ENCODE data around the gene GNAO1.

GNAO1 gene

DNA sequence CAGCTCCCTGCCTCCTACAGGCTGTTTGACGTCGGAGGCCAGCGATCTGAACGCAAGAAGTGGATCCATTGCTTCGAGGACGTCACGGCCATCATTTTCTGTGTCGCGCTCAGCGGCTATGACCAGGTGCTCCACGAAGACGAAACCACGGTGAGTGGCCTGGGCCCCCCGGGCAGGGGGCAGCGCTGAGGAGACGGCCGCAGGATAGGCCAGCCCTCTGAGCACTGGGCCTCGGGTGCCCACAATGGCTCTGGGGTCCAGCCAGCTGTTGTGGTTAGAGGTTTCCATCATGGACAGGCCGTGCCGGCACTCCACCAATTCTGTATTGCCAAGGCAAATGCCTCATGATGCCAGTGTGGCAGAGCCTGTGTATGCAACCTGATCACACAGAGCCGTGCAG is 145.4 kb downstream of the GNAO1 start:
- no peak for DNase-seq (ENCODE audit: low spot score)

DNA sequence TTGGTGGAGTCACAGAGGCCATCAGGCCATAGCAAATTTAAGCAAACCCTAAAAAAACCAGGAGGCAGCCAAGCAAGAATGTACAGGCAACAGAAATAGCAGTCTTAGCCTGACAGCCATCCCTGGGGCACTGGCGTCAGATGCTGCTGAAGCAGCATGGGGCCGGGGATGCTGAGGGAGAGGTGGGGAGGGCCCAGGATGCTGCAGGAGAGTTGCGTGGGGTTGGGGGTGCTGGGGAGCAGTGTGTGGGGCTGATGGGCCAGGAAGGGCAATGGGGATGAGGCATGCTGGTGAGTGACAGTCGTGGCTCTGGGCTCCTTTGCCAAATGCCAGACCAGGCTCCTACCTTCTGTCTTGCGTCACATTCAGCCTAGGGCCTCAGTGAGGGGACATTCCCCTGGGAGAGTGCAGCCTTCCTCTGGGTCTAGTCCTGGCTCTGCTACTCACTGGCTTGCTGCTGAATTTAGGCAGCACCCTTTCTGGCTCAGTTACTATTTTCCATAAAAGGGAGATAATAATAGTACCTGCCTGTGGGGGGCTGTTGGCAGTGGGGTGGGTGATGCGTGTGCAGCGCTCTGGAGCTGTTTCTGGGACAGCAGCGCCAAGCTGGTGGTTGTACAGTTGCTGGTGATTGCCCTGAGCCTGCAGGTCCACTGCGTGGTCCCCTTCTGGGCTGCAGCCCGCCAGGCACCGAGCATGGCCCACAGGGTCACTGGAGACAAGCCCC is 146.0 kb downstream of the GNAO1 start:
- DNase-seq (ENCODE audit: low spot score), result no peak

DNA sequence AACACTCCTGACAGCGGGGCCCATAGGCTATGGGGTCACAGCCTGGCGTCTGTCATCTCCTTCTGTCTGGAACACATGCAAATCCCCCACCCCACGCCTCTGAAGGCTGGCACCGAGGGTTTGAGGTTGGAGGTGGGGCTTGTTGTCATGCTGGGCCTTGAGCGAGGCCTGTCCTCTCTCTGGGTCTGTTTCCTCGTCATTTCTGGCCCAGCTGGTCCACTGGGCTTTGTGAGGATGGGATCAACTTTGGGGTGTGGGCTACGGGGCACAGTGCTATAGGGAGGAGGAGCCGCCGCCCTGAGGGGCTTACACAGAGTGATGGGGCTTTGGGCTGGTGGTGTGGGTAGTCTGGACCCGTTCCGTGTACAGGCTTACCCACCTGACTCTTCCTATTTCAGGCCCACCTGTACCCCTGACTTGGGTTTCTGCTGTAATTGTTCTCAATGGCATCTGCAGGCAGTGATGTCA is 146.6 kb downstream of the GNAO1 start:
- DNase-seq (ENCODE audit: low spot score), result no peak

DNA sequence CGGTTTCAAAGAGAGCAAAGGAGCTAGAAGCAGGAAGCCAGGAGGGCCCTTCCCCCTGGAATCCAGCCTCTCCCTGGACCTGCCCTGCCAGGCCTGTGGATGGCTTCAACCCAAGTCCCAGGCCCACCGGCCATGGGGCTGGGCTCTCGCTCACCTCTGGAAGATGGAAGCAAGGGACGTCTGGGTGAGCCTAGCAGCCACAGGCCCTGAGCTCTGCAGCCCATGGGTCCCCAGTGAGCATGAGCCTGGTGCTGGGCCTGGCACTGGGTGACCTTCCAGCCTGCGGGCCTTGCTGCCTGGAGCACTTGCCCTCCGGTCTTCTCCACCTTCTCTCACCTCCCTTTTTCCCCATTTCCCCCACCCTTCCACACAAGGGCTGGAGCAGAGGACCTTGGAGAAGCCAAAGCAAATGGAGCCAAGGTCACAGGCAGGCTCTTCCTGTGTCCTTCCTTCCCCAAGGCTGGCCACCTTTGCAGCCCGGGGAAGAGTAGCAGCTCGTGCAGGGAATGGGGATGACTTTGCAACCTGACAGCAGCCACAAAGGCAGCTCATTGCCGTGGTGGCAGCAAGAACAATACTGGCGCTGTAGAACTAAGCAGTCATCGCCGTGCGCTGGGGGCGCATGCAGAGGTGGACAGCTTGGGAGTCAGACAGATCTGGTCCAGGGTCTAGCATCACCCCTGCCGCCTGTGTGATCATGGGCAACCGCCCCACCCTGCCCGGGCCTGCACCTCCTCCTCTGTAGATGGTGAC is 147.5 kb downstream of the GNAO1 start:
- no peak for DNase-seq (ENCODE audit: low spot score)

DNA sequence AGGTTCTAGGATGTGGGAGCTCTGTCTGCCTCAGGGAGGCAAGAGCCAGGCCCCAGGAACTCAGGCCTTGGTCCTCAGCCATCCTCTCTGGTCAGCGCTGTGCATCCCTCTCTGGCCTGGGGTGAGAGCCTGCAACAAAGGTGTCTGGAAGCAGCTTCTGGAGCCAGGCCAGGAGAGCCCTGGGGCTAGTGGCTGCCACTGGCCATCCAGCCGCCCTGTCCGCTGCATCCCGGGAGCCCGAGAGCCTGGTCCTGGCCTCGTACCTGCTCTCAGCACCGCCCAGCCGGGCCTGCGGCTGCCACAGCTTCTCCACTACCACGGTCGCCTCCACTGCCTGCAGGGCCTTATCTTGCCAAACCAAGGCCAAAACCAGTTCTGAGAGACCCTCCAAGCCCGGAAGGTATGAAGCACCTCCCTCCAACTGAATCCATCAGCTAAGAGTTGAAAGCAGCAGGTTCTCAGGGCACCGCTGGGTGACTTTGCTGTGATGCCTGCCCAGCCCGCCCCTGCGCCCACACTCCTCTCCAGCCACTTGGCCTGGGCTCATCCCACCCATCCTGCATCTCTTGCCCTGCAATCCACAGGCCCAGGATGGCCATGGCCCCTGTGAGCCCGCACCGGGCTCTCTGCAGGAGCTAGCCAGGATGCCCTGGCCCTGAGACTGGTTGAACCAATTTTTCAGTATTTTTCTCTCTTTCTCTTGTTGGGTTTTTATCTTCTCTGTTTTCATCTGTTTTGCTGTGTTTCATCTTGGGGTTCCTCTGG is 148.3 kb downstream of the GNAO1 start:
- no peak for DNase-seq (ENCODE audit: low spot score)

DNA sequence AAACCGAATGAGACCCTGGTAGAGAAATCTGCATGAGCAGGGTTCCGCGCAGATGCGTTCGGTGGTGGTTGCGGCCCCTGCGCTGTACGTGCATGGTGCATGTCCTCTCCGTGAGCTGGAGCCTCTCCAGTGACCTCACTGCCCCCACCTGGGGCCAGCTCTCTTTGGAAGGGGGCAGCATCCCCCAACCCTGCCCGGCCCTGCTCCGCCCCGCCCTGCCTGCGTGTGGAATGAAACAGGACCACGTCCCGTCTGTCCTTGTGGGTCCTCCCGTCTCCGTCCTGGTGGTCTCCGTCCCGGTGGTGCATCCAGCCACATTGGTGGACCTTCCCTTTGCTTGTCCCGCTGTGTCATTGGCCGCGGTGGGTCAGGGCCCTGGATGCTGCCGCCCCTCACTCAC is 149.1 kb downstream of the GNAO1 start:
- no peak for DNase-seq (ENCODE audit: low spot score)

DNA sequence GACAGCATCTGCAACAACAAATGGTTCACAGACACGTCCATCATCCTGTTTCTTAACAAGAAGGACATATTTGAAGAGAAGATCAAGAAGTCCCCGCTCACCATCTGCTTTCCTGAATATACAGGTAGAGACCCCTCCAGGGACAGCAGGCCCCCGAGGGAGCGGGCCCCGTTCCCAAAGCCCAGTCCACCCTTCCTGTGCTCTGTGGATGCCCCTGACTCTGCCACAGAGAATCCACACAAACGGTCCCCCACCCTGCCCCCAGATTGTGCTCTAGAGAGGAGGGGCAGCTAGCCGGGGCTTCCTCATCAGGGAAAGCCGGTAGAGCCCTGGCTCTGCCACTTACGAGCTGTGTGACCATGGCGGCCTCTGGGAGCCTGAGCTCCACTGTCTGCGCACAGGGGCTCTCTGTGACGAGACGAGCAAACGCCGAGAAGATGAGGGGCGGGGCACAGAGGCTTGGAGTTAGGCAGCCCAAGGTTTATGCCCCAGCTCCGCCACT is 149.6 kb downstream of the GNAO1 start:
- no peak for DNase-seq (ENCODE audit: low spot score)

DNA sequence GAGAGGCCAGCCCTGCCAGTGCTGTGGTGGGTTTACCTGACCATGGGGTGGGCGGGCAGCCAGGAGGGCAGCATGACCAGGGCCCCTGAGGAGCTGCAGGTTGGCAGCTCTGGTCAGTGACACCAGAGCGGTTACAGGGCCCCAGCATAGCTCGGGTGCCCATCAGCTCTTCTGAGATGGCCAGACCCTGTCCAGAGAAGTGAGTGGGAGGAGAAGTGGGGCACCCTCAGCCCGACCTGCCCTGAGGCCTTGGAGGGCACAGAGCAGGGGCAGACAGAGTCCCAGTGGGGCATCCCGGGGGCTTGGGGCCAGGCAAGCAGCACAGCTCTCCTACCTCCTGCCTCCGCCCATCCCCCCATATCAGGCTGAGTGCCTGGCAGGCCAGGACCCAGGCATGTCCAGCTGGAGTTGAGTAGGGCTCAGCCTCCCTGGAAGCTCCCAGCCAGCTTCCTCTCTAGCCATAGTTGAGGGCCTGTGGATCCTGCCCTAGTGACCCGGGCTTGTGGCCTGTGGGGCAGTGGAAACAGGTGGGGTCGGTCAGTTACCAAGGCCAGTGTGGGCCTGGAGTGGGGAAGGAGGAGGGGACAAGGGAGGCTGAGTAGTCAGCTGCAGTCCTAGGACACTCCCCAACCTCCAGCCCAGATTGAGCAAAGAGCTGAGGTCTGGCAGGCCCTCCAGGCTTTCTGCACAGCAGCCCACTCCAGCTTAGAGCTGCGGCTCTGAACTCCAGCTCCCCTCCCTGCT is 150.5 kb downstream of the GNAO1 start:
- DNase-seq (ENCODE audit: low spot score), result no peak

DNA sequence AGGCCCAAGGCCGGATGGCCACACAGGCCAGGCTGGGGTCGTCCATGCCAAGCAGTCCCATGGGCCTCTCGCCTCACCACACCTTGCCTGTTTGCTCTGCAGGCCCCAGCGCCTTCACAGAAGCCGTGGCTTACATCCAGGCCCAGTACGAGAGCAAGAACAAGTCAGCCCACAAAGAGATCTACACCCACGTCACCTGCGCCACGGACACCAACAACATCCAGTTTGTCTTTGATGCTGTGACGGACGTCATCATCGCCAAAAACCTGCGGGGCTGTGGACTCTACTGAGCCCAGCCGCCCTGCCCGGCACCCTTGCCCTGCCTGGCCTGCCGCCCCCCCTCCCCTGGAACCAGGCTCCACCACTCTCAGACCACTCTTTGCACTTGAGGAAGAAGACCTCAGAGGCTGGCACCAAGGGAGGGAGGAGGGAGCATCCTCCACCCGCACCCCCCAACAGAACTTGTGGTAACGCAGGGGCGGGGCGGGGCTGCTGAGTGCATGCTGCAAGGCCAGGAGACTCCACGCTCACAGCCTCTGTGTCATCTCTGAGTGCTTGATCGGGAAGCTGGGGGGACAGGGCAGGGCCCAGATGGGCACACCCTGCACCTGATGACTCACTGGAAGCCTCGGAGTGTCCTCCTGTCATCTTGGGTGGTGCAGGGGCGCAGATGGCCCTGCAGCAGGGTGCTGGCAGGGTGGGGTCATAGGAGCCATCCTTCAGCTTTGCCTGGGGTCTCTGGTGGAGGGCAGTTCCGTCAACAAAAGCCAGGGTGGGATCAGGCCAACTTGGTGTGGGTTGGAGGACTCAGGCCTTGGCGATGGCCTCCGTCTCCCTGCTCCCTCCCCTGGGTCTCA is 152.6 kb downstream of the GNAO1 start:
- no peak for DNase-seq (ENCODE audit: low spot score)

DNA sequence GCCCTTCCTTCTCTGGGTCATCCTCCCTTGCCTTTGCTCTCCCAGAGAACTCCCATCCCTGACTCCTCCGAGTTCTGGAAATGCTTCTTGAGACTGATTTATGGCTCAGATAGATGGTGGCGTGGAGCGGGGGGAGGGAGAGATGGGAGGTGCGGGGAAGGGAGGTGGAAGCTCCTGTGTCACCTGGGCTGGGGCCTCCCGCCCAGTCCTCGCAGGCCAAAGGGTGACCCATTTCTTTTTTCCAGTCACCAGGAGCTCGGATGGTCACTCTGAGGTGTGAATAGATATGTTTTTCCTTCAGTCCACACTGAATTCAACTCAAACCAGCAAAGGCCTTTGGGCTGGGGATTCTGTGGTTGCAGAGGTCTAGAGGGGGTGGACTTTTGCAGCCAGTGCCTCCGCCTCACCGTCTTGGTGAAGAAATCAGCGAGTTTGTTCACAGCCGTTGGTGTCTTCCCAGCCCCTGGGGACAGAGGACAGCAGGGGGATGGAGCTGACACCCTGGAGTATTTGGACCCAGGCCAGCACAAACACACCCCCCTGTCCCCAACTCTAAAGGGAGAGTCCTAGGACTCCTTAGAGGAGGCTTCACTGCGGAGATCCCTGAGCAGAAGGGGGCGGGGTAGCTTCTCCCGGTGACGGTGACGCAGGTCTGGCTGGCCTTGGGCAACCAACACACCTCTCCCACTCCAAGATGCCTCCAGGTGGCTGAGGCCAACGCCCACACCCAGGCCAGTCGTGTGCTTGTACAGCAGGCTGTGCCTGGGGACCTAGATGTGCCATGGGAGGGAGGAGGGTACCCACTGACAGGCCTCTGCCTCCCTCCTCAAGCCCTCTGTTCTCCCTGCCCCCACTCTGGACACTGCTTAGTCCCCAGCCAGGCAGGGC is 153.5 kb downstream of the GNAO1 start:
- DNase-seq (ENCODE audit: low spot score), result no peak

DNA sequence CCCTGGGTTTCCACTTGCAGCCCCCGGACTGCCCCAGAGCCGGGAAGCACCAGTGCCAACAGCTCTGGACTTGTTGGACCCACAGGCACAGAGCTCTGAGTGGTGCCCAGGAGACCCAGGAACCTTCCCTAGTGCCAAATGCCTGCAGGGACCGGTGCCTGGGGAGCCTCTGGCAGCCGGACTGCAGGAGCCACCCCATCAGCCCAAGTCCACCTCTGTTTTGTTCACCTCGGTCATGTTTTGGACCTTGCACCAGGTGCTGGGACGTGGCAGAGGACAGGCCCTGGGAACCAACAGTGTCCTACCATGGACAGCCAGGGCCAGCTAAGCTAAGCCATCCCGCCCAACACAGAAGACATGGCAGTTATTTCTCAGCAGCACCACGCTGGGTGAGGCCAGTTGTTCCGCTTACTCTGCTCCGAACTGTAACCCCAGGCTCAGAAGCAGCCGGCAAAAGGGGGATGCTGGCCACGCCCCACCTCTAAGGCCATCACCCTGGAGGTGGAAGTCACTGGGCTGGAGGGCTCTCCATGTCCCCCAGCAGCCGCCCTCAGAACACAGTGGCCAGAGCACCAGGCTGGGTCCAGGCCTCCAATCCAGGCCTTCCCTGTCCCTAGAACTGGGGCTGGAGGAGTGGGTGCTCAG is 154.2 kb downstream of the GNAO1 start:
- no peak for DNase-seq (ENCODE audit: low spot score)

DNA sequence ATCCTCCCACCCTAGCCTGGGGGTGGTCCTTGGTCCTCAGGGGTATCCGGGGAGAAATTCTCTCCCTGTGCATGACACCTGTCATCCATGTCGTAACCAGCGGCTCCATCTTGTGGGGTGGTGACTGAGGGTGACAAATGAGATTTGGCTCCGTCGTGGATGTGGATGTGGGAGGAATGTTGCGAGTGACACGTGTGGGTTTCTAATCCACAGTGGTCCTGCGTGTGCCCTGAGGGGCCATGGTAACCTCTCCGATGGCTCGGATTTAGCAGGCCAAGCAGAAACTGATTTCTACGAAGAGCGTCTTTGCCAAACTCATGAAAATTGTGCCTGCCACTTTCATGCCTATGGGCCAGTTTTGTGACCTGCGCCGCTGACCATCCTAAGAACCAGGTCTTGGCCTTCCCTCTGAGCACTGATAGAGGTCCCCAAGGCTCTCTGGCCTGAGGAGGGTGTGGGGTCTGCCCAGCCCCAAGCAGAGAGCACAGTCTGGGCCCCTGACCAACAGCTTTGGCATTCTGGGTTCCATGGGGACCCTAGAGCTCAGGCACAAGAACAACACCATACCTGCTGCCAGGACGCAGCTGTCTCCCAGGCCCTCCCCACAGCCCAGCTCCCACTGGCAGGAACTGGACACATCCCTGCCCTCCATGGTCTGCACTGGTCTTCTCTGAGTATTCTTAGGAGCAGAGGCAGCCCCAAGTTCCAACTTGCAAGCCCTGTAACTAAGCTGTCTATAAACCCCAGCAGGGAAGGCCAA is 155.0 kb downstream of the GNAO1 start:
- no peak for DNase-seq (ENCODE audit: low spot score)

DNA sequence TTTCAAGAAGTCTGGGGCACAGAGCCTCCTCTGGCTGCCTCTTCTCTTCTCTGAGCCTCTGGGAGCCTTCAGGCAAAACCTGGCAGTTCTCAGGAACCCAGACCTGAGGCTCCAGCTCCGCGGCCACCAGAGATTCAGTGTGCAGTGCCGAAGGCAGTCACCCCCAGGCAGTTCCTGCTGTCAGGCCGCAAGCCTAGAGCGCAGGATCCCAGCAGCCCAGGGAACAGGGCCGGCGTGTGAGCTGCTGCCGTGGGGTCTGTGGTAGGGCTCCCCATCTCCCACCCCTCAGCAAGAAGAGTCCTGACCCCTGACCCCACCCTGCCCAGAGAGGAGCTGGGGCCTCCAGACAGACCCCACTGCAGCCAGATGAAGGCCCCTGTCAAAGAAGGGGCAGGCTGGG is 155.9 kb downstream of the GNAO1 start:
- no peak for DNase-seq (ENCODE audit: low spot score)

DNA sequence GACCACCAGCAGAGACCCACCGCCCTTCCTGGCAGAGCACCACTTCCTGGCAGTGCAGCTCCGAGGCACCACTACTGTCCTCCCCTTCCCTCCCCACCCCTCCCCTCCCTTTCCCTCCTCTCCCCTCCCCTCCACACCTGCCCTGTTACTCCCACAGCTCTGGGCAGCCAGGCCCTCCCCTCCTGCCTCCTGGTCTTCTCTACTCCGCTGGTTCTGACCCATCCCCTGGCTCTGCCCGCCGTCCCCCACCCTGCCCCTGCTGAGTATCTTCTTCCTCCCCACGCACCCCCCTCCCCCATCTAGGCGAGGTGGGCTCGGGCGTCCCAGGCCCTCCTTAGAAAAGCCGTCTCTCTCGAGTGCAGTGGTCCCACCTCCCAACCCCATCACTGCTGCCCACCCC is 156.4 kb downstream of the GNAO1 start:
- no peak for DNase-seq (ENCODE audit: low spot score)

DNA sequence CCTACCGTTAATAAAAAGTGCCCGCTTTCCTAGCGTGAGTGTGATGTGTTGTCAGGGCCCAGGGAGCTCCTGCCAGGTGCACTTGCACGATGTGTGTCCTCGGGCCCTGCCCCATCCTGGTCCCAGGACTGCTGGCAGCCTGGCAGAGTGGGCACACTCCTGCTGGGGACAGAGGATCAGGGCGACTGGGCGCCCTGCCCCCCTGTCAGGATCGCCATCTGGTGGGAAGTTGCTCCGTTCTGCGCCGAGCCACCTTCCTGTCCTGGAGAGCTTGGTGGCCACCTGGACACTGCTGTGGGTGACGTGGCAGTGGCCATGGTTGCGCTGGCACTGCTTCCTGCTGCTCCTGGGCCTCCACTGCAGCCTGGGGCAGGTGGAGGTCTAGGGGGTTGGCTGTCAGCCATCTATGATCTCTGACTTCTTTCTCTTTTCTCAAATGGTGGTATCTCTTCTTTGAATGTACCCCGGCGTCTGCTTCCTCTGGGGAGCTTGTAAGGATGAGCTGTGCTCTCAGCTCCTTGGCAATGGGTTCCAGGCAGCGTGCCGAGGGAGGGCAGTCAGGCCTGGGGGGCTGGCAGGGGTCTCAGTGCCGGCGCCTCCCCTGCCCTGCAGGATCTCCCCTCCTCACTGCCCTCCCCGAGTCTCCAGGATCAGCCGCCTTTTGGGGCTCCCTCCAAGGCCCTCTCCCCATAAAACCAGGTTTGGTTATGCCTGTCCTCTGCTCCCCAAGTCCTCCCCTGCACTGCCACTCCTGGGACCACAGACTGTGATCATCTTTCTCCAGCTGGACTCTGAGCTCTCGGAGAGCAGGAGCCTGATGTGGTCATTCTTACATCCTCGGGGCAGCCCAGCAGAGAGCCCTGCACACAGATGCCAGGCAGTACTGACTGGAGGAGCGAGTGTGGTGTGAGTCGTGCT is 157.1 kb downstream of the GNAO1 start:
- peak; percentile 18 for DNase-seq (ENCODE audit: low spot score)

DNA sequence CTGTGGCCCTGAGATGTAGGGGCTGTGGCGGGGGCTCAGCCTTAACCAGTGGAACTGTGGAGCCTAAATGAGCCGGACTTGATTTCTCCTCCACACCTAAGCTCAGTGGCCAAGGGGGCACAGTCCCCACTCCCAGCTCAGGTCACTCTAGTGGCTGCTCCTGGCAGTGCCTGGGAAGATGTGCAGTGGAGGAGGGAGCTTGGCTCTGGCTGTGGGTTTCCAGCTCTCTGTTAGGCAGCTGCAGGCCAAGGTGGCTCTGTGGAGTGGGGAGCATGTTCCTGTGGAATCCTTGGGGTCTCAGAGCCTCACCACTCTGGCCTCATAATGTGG is 157.8 kb downstream of the GNAO1 start:
- DNase-seq (ENCODE audit: low spot score), result no peak

DNA sequence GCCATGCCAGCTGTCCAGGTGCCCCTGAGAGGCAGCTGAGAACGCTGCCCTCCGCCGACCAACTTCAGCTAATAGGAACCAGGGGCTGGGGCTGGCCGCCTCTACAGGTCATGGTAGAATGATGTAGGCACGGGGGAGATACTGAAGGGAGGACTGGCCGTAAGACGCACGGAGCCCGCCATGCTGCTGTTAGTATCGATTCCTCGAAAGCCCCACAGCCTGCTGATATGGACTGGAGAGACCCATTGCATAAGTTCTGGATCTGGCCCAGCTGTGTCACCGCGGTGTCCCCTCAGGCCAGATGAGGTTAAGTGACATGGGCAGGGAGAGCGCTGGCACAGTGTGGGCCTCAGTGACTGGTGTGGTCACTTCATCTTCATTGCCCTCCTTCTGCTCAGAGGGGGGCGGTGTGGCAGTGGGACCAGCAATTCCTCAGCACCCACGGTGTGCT is 158.4 kb downstream of the GNAO1 start:
- no peak for DNase-seq (ENCODE audit: low spot score)
